GM12891 (cell line): Measurements from ENCODE around the gene FHIT.

Source experiments
- PAX5 ChIP-seq: IDR thresholded peaks from 2 replicates; pipeline ENCODE4 v1.6.1; 2011; ENCODE audit warnings: low read length, moderate library complexity, mild to moderate bottlenecking; ENCODE audit not compliant: insufficient read depth, severe bottlenecking
- POLR2A ChIP-seq: IDR thresholded peaks from 2 replicates; pipeline ENCODE4 v1.6.1; 2011; ENCODE audit warnings: low read depth, low read length, control low read depth
- POLR2AphosphoS5 ChIP-seq: IDR thresholded peaks from 2 replicates; pipeline ENCODE4 v1.6.1; 2011; ENCODE audit warnings: low read depth, low read length, control low read depth
- TAF1 ChIP-seq: IDR thresholded peaks from 2 replicates; pipeline ENCODE4 v1.6.1; 2011; ENCODE audit warnings: low read depth, low read length, control low read depth

DNA sequence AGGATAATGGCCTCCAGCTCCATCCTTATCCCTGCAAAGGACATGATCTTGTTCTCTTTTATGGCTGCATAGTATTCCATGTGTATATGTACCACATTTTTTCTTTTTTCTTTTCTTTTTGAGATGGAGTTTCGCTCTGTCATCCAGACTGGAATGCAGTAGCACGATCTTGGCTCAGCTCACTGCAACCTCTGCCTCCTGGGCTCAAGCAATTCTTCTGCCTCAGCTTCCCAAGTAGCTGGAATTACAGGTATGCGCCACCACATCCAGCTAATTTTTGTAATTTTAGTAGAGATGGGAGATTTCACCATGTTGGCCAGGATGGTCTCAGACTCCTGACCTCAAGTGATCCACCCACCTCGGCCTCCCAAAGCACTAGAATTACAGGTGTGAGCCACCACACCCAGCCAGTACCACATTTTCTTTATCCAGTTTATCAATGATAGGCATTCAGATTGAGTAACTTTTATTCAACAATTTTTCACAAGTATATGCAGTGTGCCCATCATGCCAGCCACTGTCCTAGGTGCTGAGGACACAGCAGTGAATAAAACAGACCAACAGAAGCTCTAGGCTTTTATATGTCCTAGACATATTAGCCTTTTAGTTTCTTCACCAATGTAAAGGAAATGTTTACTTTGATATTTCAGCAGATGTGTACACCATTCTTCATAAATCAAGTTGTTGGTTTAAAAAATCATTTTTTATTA is 815.2 kb downstream of the FHIT start:
- TF ChIP-seq POLR2A (no peak), POLR2AphosphoS5 (no peak), TAF1 (no peak), PAX5 (no peak)
